HG03066 (cell line): Measurements from ENCODE around the gene CLSTN2.

ENCODE experiments used
- ATAC-seq: cut with Tn5 transposase; IDR thresholded peaks from one replicate; pipeline ENCODE4 v1.9.1; 2021; ENCODE audit warnings: low read depth; ENCODE audit not compliant: unreplicated experiment

Gene CLSTN2

GRCh38 chr3:140434261-140434905 is 499.4 kb downstream of the CLSTN2 start:
- ATAC-seq, result no peak

- ATAC-seq, result no peak
Observed at GRCh38 chr3:140436421-140436820, 501.4 kb downstream of the CLSTN2 start.

- ATAC-seq, result no peak
Observed at GRCh38 chr3:140438736-140439470, 503.9 kb downstream of the CLSTN2 start.

GRCh38 chr3:140439527-140439926 is 504.5 kb downstream of the CLSTN2 start:
- no peak for ATAC-seq

- no peak for ATAC-seq
Observed at GRCh38 chr3:140440446-140440845, 505.5 kb downstream of the CLSTN2 start.

GRCh38 chr3:140441006-140441405 is 506.0 kb downstream of the CLSTN2 start:
- ATAC-seq, result no peak

- no peak for ATAC-seq
Observed at GRCh38 chr3:140442621-140443020, 507.6 kb downstream of the CLSTN2 start.

GRCh38 chr3:140443073-140443472 is 508.1 kb downstream of the CLSTN2 start:
- no peak for ATAC-seq

- ATAC-seq, result no peak
Observed at GRCh38 chr3:140443806-140444205, 508.8 kb downstream of the CLSTN2 start.

GRCh38 chr3:140446734-140447133 is 511.7 kb downstream of the CLSTN2 start:
- no peak for ATAC-seq

GRCh38 chr3:140447136-140447535 is 512.2 kb downstream of the CLSTN2 start:
- ATAC-seq, result no peak

GRCh38 chr3:140448001-140448400 is 513.0 kb downstream of the CLSTN2 start:
- no peak for ATAC-seq

GRCh38 chr3:140449413-140450256 is 514.6 kb downstream of the CLSTN2 start:
- no peak for ATAC-seq

GRCh38 chr3:140453750-140454149 is 518.8 kb downstream of the CLSTN2 start:
- no peak for ATAC-seq

- no peak for ATAC-seq
Observed at GRCh38 chr3:140455521-140456214, 520.7 kb downstream of the CLSTN2 start.

GRCh38 chr3:140456974-140457373 is 522.0 kb downstream of the CLSTN2 start:
- no peak for ATAC-seq

GRCh38 chr3:140459462-140459861 is 524.5 kb downstream of the CLSTN2 start:
- no peak for ATAC-seq

GRCh38 chr3:140461250-140461649 is 526.3 kb downstream of the CLSTN2 start:
- ATAC-seq, result no peak

- ATAC-seq, result no peak
Observed at GRCh38 chr3:140463355-140463754, 528.4 kb downstream of the CLSTN2 start.

GRCh38 chr3:140465988-140466387 is 531.0 kb downstream of the CLSTN2 start:
- ATAC-seq, result no peak

- ATAC-seq, result no peak
Observed at GRCh38 chr3:140466535-140466934, 531.5 kb downstream of the CLSTN2 start.
